H1 (cell line): ENCODE data around the gene ATXN7. TPM values are rescaled to one million over a fixed set of nuclear protein-coding genes. Genes with fewer than 3 reads are reported as not detected.

Experiments used
- CBX8 ChIP-seq: fragments of 300-800, 300-1000 bp; sonication (generic); IDR thresholded peaks from 2 replicates; pipeline ENCODE4 v1.7.1; 2016; ENCODE audit warnings: low read depth, low read length, borderline replicate concordance
- CEBPB ChIP-seq: IDR thresholded peaks from 2 replicates; pipeline ENCODE4 v1.6.1; 2012; ENCODE audit warnings: low read depth, low read length
- EZH2 ChIP-seq: fragments of 200-600 bp; sonication (generic); IDR thresholded peaks from 2 replicates; pipeline ENCODE4 v1.7.1; 2012; ENCODE audit warnings: low read depth, mild to moderate bottlenecking, moderate library complexity, low read length, inconsistent platforms; ENCODE audit not compliant: severe bottlenecking
- RBBP5 ChIP-seq: IDR thresholded peaks from 2 replicates; pipeline ENCODE4 v1.7.1; 2012; ENCODE audit warnings: low read depth, mild to moderate bottlenecking, inconsistent platforms, low read length, moderate library complexity, borderline replicate concordance
- RFX5 ChIP-seq: IDR thresholded peaks from 2 replicates; pipeline ENCODE4 v1.6.1; 2011; ENCODE audit warnings: low read depth, low read length, improper control_type of control experiment, borderline replicate concordance
- SP1 ChIP-seq: IDR thresholded peaks from 2 replicates; pipeline ENCODE4 v1.6.1; 2011; ENCODE audit warnings: low read depth, low read length
- YY1 ChIP-seq: IDR thresholded peaks from 2 replicates; pipeline ENCODE4 v1.6.1; 2011; ENCODE audit warnings: low read depth, mild to moderate bottlenecking, low read length
- polyA plus RNA-seq, 7 experiments: library from polyadenylated mRNA; depleted of rRNA in 3 of 7; stranded (reverse) in 5 of 7; unstranded in 2 of 7; fragments of >200 nt in 5 of 7; fragments of 200-250 nt in 2 of 7; gene quantifications; 1 replicate in 5 of 7; 2 replicates in 1 of 7; 4 replicates in 1 of 7; pipeline versions ENCODE4 v1.2.1 to v1.2.3, GENCODE V29; 2011 to 2013; ENCODE audit warnings: missing spikeins in 2 of 7, mixed read lengths in 2 of 7
- total RNA-seq: library from RNA; stranded (reverse); fragmentation: NEBNext Ultra II Directional; extraction: Animal tissue kit (Norgen Biotek cat#: 25700); gene quantifications from 2 replicates; pipeline ENCODE4 v1.2.1, GENCODE V29; 2021
- TF ChIP-seq, protein P1 (sequence below): fragments of 300-600 bp; sonication (generic); IDR thresholded peaks from 2 replicates; pipeline ENCODE4 v1.7.1; 2012; ENCODE audit warnings: low read length, moderate library complexity, mild to moderate bottlenecking, inconsistent platforms; ENCODE audit not compliant: insufficient replicate concordance

Gene ATXN7
- total and polyA plus RNA-seq, 2 of the 8 experiments (the other 6 are each of a cell fraction or from before 2014, with no cell fraction given) = 15.5 to 16.8 TPM

DNA sequence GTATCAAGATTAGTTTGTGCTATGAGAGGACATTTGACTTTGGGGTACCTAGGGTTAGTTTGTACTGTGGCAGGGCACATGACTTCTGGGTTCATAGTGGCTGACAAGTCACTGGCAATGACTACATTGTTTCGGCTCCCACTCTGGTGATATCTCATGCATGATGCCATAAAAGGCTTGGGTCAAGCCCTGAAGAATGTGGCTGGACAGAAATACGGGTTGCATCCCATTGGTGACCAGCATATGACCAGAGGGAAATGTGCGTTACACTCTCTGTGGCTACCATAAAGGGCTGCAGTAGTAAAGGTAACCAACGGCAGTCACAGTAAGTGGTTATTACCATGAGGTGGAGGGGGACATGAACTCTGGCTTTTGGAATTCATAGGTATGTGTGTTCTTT is 18.5 kb upstream of the ATXN7 start (continued):
- TF ChIP-seq, protein P1, sequence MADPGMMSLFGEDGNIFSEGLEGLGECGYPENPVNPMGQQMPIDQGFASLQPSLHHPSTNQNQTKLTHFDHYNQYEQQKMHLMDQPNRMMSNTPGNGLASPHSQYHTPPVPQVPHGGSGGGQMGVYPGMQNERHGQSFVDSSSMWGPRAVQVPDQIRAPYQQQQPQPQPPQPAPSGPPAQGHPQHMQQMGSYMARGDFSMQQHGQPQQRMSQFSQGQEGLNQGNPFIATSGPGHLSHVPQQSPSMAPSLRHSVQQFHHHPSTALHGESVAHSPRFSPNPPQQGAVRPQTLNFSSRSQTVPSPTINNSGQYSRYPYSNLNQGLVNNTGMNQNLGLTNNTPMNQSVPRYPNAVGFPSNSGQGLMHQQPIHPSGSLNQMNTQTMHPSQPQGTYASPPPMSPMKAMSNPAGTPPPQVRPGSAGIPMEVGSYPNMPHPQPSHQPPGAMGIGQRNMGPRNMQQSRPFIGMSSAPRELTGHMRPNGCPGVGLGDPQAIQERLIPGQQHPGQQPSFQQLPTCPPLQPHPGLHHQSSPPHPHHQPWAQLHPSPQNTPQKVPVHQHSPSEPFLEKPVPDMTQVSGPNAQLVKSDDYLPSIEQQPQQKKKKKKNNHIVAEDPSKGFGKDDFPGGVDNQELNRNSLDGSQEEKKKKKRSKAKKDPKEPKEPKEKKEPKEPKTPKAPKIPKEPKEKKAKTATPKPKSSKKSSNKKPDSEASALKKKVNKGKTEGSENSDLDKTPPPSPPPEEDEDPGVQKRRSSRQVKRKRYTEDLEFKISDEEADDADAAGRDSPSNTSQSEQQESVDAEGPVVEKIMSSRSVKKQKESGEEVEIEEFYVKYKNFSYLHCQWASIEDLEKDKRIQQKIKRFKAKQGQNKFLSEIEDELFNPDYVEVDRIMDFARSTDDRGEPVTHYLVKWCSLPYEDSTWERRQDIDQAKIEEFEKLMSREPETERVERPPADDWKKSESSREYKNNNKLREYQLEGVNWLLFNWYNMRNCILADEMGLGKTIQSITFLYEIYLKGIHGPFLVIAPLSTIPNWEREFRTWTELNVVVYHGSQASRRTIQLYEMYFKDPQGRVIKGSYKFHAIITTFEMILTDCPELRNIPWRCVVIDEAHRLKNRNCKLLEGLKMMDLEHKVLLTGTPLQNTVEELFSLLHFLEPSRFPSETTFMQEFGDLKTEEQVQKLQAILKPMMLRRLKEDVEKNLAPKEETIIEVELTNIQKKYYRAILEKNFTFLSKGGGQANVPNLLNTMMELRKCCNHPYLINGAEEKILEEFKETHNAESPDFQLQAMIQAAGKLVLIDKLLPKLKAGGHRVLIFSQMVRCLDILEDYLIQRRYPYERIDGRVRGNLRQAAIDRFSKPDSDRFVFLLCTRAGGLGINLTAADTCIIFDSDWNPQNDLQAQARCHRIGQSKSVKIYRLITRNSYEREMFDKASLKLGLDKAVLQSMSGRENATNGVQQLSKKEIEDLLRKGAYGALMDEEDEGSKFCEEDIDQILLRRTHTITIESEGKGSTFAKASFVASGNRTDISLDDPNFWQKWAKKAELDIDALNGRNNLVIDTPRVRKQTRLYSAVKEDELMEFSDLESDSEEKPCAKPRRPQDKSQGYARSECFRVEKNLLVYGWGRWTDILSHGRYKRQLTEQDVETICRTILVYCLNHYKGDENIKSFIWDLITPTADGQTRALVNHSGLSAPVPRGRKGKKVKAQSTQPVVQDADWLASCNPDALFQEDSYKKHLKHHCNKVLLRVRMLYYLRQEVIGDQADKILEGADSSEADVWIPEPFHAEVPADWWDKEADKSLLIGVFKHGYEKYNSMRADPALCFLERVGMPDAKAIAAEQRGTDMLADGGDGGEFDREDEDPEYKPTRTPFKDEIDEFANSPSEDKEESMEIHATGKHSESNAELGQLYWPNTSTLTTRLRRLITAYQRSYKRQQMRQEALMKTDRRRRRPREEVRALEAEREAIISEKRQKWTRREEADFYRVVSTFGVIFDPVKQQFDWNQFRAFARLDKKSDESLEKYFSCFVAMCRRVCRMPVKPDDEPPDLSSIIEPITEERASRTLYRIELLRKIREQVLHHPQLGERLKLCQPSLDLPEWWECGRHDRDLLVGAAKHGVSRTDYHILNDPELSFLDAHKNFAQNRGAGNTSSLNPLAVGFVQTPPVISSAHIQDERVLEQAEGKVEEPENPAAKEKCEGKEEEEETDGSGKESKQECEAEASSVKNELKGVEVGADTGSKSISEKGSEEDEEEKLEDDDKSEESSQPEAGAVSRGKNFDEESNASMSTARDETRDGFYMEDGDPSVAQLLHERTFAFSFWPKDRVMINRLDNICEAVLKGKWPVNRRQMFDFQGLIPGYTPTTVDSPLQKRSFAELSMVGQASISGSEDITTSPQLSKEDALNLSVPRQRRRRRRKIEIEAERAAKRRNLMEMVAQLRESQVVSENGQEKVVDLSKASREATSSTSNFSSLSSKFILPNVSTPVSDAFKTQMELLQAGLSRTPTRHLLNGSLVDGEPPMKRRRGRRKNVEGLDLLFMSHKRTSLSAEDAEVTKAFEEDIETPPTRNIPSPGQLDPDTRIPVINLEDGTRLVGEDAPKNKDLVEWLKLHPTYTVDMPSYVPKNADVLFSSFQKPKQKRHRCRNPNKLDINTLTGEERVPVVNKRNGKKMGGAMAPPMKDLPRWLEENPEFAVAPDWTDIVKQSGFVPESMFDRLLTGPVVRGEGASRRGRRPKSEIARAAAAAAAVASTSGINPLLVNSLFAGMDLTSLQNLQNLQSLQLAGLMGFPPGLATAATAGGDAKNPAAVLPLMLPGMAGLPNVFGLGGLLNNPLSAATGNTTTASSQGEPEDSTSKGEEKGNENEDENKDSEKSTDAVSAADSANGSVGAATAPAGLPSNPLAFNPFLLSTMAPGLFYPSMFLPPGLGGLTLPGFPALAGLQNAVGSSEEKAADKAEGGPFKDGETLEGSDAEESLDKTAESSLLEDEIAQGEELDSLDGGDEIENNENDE = no peak
- TF ChIP-seq EZH2 (no peak), RFX5 (no peak), CBX8 (no peak), CEBPB (no peak), SP1 (no peak), YY1 (no peak), RBBP5 (no peak)
- TF ChIP-seq, all 59 proteins: peak for 0
